SK-N-SH treated with all-trans-retinoic acid at 6 μM for 48 hours (cell line): ENCODE data around the gene COX6A2.

Experiments used
- ATAC-seq: fragments of 200-7000 bp; cut with Tn5 transposase; 3 replicates; pipeline ENCODE4 v1.9.1; 2020; ENCODE audit warnings: mild to moderate bottlenecking, moderate library complexity
- ARNTL ChIP-seq: fragments of 450-650 bp; formaldehyde crosslinking; IDR thresholded peaks from 2 replicates; pipeline ENCODE4 v1.5.0; 2020; ENCODE audit warnings: low read depth, mild to moderate bottlenecking, moderate library complexity, borderline replicate concordance
- BACH2 ChIP-seq: fragments of 250-450 bp; sonication (Bioruptor Pico); IDR thresholded peaks from 2 replicates; pipeline ENCODE4 v1.9.0; 2021; ENCODE audit warnings: mild to moderate bottlenecking, borderline replicate concordance
- CREB5 ChIP-seq: fragments of 250-450 bp; sonication (Bioruptor Pico); IDR thresholded peaks from 2 replicates; pipeline ENCODE4 v1.5.1; 2020; ENCODE audit warnings: low read depth, mild to moderate bottlenecking, moderate library complexity
- CSRNP3 ChIP-seq: fragments of 250-450 bp; sonication (Bioruptor Pico); IDR thresholded peaks from 2 replicates; pipeline ENCODE4 v1.5.1; 2021; ENCODE audit warnings: mild to moderate bottlenecking, moderate library complexity
- ESRRG ChIP-seq: fragments of 250-450 bp; sonication (Bioruptor Pico); IDR thresholded peaks from 2 replicates; pipeline ENCODE4 v1.6.1; 2021; ENCODE audit warnings: mild to moderate bottlenecking
- GLIS3 ChIP-seq: fragments of 250-450 bp; sonication (Bioruptor Pico); IDR thresholded peaks from 2 replicates; pipeline ENCODE4 v1.5.0; 2020; ENCODE audit warnings: mild to moderate bottlenecking, moderate library complexity
- ISL1 ChIP-seq: fragments of 250-450 bp; sonication (Bioruptor Pico); IDR thresholded peaks from 2 replicates; pipeline ENCODE4 v2.1.2; 2022; ENCODE audit warnings: mild to moderate bottlenecking, moderate library complexity
- OSR1 ChIP-seq: fragments of 250-450 bp; sonication (Bioruptor Pico); IDR thresholded peaks from 2 replicates; pipeline ENCODE4 v1.8.0; 2022; ENCODE audit warnings: moderate library complexity, mild to moderate bottlenecking, inconsistent platforms
- PATZ1 ChIP-seq: fragments of 250-450 bp; sonication (Bioruptor Pico); IDR thresholded peaks from 2 replicates; pipeline ENCODE4 v1.8.0; 2020; ENCODE audit warnings: mild to moderate bottlenecking, moderate library complexity, borderline replicate concordance
- POU6F1 ChIP-seq: fragments of 250-450 bp; sonication (Bioruptor Pico); IDR thresholded peaks from 2 replicates; pipeline ENCODE4 v1.8.0; 2021; ENCODE audit warnings: low read depth, mild to moderate bottlenecking, moderate library complexity, borderline replicate concordance
- SNAI2 ChIP-seq: fragments of 250-450 bp; sonication (Bioruptor Pico); IDR thresholded peaks from 2 replicates; pipeline ENCODE4 v1.5.0; 2020; ENCODE audit warnings: mild to moderate bottlenecking, moderate library complexity
- TCF4 ChIP-seq: fragments of 250-450 bp; sonication (Bioruptor Pico); IDR thresholded peaks from 2 replicates; pipeline ENCODE4 v1.8.0; 2021; ENCODE audit warnings: mild to moderate bottlenecking, moderate library complexity, borderline replicate concordance
- TOX ChIP-seq: fragments of 250-450 bp; sonication (Bioruptor Pico); IDR thresholded peaks from 2 replicates; pipeline ENCODE4 v1.8.0; 2021; ENCODE audit warnings: mild to moderate bottlenecking, moderate library complexity, borderline replicate concordance
- TSHZ2 ChIP-seq: fragments of 250-450 bp; sonication (Bioruptor Pico); IDR thresholded peaks from 2 replicates; pipeline ENCODE4 v1.5.0; 2020; ENCODE audit warnings: mild to moderate bottlenecking, moderate library complexity
- ZC3H10 ChIP-seq: fragments of 250-450 bp; sonication (Bioruptor Pico); IDR thresholded peaks from 2 replicates; pipeline ENCODE4 v1.5.1; 2021; ENCODE audit warnings: mild to moderate bottlenecking, moderate library complexity
- ZFP3 ChIP-seq: fragments of 250-450 bp; sonication (Bioruptor Pico); IDR thresholded peaks from 2 replicates; pipeline ENCODE4 v1.5.0; 2020; ENCODE audit warnings: mild to moderate bottlenecking, moderate library complexity
- ZFP30 ChIP-seq: fragments of 450-650 bp; formaldehyde crosslinking; IDR thresholded peaks from 2 replicates; pipeline ENCODE4 v1.5.0; 2022; ENCODE audit warnings: mild to moderate bottlenecking, moderate library complexity
- ZNF565 ChIP-seq: fragments of 450-650 bp; formaldehyde crosslinking; conservative IDR thresholded peaks from 2 replicates; pipeline ENCODE4 v1.5.0; 2020; ENCODE audit warnings: low read depth, mild to moderate bottlenecking, moderate library complexity
- ZNF70 ChIP-seq: fragments of 450-650 bp; formaldehyde crosslinking; IDR thresholded peaks from 2 replicates; pipeline ENCODE4 v1.5.0; 2020; ENCODE audit warnings: mild to moderate bottlenecking, moderate library complexity
- ZNF8 ChIP-seq: fragments of 450-650 bp; formaldehyde crosslinking; IDR thresholded peaks from 2 replicates; pipeline ENCODE4 v1.5.0; 2020; ENCODE audit warnings: mild to moderate bottlenecking, moderate library complexity

COX6A2 gene

GRCh38 chr16:31428638-31429247 lies 583 bp upstream of the COX6A2 start:
- ATAC-seq, result no peak; the same call in 2 of the 3 replicates
- TF ChIP-seq ZNF8 (CRISPR knock-in tag), result no peak

GRCh38 chr16:31427441-31428278 lies 500 bp downstream of the COX6A2 start:
- no peak for TF ChIP-seq OSR1 (CRISPR knock-in tag)
- TF ChIP-seq ZNF565, result no peak
- no peak for TF ChIP-seq ZFP3 (CRISPR knock-in tag)
- TF ChIP-seq ZC3H10 (CRISPR knock-in tag), result no peak
- TF ChIP-seq ZNF8 (CRISPR knock-in tag), result no peak
- no peak for TF ChIP-seq GLIS3
- TF ChIP-seq TCF4 (CRISPR knock-in tag), result no peak
- TF ChIP-seq TOX (CRISPR knock-in tag), result no peak
- TF ChIP-seq TSHZ2 (CRISPR knock-in tag), result no peak
- no peak for TF ChIP-seq ARNTL
- no peak for TF ChIP-seq BACH2
- no peak for TF ChIP-seq PATZ1 (CRISPR knock-in tag)
- TF ChIP-seq SNAI2 (CRISPR knock-in tag), result no peak
- TF ChIP-seq POU6F1, result no peak
- TF ChIP-seq ZNF70, result no peak

GRCh38 chr16:31423801-31424200 lies 4.4 kb downstream of the COX6A2 start:
- no peak for TF ChIP-seq ESRRG (CRISPR knock-in tag)
- no peak for TF ChIP-seq ZNF565
- no peak for TF ChIP-seq CSRNP3 (CRISPR knock-in tag)
- TF ChIP-seq CREB5 (CRISPR knock-in tag), result no peak
- TF ChIP-seq TSHZ2 (CRISPR knock-in tag), result no peak
- TF ChIP-seq ZNF70, result no peak
- TF ChIP-seq ISL1 (CRISPR knock-in tag), result no peak
- TF ChIP-seq ZFP3 (CRISPR knock-in tag), result no peak
- no peak for TF ChIP-seq SNAI2 (CRISPR knock-in tag)
- no peak for TF ChIP-seq ZNF8 (CRISPR knock-in tag)
- TF ChIP-seq ZFP30, result no peak
- no peak for TF ChIP-seq GLIS3
- no peak for TF ChIP-seq BACH2
- ATAC-seq, result peak; percentile 21; the same call in 2 of the 3 replicates

More at GRCh38 chr16:31427441-31428278, 500 bp downstream of the COX6A2 start:
- no peak; the same call in 2 of the 3 replicates for ATAC-seq
